PC-9 (cell line): ENCODE measurements around the gene PLCD3.

ENCODE experiments used
- EZH2 ChIP-seq: fragments of 200-600 bp; sonication (generic); IDR thresholded peaks from 2 replicates; pipeline ENCODE4 v1.8.0; 2017; ENCODE audit warnings: antibody characterized with exemption, low read depth
- TF ChIP-seq, protein P1 (sequence below): fragments of 200-600 bp; sonication (generic); conservative IDR thresholded peaks from 2 replicates; pipeline ENCODE4 v1.6.1; 2017; ENCODE audit warnings: mixed run types, antibody characterized with exemption, mild to moderate bottlenecking, moderate library complexity

DNA sequence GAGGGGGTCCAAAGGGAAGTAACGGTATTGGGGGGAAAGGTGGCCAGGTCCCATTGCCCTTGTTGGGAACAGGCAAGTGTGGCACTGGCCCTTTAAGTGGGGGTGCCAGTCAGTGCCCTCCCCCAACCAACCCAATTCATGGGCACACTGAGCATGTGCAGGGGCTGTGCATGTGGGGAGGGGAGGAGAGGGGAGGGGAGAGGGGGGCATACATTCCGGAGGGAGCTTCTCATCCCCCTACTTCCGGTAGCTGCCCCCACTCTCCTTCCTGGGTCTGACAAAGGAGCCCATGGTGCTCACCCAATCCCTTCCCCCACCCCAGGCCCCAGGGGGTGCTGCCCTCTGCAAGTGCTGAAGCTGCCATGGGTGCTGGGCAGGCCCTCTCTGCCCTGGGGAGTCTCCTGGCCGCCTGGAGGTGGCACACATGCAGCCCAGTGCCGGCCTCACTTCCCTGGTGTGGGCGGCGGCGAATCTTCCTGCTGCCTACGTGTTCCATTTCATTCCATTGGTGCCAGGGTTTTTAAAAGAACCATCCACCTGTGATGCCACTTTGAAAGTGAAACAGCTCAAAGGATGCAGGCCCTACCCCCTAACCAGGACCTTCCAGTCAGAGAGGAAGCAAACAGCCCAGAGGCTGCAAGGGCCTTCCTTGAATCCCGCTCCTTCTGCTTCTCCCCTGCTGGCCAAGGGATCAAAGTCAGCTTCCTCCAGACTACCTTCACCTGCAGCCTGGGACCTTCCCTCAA, 40.4 kb upstream of the PLCD3 start:
- TF ChIP-seq, protein P1, sequence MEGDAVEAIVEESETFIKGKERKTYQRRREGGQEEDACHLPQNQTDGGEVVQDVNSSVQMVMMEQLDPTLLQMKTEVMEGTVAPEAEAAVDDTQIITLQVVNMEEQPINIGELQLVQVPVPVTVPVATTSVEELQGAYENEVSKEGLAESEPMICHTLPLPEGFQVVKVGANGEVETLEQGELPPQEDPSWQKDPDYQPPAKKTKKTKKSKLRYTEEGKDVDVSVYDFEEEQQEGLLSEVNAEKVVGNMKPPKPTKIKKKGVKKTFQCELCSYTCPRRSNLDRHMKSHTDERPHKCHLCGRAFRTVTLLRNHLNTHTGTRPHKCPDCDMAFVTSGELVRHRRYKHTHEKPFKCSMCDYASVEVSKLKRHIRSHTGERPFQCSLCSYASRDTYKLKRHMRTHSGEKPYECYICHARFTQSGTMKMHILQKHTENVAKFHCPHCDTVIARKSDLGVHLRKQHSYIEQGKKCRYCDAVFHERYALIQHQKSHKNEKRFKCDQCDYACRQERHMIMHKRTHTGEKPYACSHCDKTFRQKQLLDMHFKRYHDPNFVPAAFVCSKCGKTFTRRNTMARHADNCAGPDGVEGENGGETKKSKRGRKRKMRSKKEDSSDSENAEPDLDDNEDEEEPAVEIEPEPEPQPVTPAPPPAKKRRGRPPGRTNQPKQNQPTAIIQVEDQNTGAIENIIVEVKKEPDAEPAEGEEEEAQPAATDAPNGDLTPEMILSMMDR: no peak; the same call in 1 of the 2 replicates
- TF ChIP-seq EZH2: no peak
